Stimulated activated CD8-positive, alpha-beta memory T cell treated with anti-CD3 and anti-CD28 coated beads, Interleukin-12 subunit alpha, Interleukin-12 subunit beta, amount 100 ng/mL, for 24 hours (primary cell): ENCODE data around the gene SCYGR3.

ENCODE experiments used
- DNase-seq: peaks from one replicate; pipeline ENCODE4 v3.0.0-alpha.2; 2020; ENCODE audit errors: extremely low read depth

Gene SCYGR3, protein sequence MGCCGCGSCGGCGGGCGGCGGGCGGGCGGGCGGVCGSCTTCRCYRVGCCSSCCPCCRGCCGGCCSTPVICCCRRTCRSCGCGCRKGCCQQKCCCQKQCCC

GRCh38 chr2:227614740-227615139 is at the start of gene SCYGR3:
SCYGR3 (minus strand) TSS chr2:227614840; CDS start chr2:227614840, 0 bp downstream.
- no peak for DNase-seq

GRCh38 chr2:227661827-227662226 is 47.2 kb upstream of the SCYGR3 start:
- DNase-seq: no peak

GRCh38 chr2:227661025-227661649 is 46.5 kb upstream of the SCYGR3 start:
- DNase-seq: no peak

DNA sequence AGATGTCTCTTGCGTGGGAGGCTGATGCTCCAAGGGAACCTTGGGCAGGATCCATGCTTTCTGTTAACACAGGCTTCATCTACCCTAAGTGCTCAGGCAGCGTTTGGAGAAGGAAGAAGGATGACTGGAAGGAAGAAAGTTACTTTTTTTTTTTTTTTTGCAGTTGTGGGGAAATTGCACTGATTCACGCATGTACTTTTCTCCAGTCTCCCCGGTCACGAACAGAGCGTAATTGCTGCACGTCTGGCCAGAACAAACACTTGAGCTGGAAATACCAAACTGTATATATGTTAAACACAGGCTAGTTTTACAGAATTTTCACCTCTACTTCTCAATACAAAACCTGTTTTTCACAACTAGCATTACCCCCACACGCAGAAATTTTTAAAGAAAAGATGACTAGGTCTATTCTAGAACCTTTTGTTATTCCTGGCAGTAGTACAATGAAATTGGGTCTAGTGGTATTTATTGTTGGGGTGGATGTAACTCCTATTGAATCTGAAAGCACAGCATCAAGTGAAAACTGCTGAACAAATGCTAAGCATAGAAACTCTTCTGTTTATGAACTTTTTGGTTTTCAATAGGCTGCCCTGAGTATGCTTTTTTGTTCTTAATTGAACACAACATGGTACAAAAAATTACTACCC is 42.7 kb upstream of the SCYGR3 start:
- no peak for DNase-seq

GRCh38 chr2:227655454-227655853 is 40.8 kb upstream of the SCYGR3 start:
- DNase-seq: no peak

GRCh38 chr2:227654426-227654825 is 39.8 kb upstream of the SCYGR3 start:
- DNase-seq: no peak

GRCh38 chr2:227653419-227653818 is 38.8 kb upstream of the SCYGR3 start:
- no peak for DNase-seq

DNA sequence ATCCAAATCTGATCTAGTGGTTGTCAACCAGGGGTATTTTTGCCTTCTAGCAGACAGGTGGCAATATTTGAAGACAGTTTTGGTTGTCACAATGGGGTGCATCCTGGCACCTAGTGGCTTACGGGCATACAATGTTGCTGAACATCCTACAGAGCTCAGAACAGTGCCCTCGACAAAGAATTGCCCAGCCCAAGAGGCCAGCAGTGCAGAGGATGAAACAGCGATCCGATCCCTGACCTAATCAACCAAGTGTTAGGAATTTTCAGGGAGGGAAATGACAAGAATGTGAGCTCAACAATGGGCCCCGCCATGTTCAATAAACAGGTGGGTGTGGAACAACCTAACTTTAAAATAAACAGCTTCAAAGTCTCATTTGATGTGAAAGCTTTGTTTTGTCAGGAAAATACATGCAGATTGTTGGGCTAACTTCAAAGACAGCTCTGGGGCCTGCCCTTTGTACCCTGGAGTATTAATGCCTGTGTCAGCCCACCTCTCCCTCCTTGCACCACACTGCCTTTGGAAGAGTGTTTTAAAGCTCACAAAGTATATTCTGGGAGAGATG is 29.4 kb upstream of the SCYGR3 start:
- no peak for DNase-seq

- no peak for DNase-seq
Observed at GRCh38 chr2:227642656-227643055, 28.0 kb upstream of the SCYGR3 start.

- DNase-seq: no peak
Observed at GRCh38 chr2:227634201-227634600, 19.6 kb upstream of the SCYGR3 start.

GRCh38 chr2:227632827-227633226 is 18.2 kb upstream of the SCYGR3 start:
- DNase-seq: no peak

- DNase-seq: no peak
Observed at GRCh38 chr2:227630322-227630721, 15.7 kb upstream of the SCYGR3 start.

DNA sequence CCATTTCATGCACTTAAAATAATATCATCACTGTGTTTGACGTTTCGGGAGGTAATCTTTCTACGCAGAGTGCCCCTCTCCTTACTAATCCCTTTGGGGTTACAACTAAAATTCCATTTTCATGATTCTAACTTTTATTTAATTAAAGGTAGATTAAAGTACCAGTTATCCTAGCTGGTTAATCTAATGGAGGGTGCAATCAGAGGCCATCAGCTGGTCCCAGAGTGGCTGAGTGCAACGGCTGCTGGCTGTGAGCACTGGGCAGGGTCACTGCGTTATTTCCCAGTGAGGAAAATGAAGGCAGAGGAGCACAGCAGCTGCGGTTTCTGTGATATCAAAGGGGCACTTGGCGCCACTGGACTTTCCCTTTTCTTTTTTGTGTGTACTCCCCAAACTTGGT is 14.8 kb upstream of the SCYGR3 start:
- DNase-seq: no peak

DNA sequence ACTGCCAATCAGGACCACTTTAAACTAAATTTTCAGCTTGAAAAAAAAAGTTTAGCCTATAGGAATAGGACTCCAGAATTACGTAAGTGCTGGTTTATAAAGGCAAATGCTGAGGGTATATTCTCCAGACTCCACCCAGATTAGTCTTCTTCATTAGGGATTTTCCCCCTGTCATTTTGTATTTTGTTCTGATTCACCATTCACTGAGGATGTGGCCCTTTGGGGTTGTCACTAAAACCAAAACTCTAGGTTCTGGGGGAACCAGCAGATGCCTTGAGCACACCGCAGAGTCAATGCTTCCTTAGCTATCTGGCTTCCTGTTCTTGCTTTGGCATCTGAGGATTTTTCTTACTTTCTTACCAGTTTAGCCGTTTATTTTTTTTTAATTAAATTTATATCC is 13.1 kb upstream of the SCYGR3 start:
- no peak for DNase-seq

DNA sequence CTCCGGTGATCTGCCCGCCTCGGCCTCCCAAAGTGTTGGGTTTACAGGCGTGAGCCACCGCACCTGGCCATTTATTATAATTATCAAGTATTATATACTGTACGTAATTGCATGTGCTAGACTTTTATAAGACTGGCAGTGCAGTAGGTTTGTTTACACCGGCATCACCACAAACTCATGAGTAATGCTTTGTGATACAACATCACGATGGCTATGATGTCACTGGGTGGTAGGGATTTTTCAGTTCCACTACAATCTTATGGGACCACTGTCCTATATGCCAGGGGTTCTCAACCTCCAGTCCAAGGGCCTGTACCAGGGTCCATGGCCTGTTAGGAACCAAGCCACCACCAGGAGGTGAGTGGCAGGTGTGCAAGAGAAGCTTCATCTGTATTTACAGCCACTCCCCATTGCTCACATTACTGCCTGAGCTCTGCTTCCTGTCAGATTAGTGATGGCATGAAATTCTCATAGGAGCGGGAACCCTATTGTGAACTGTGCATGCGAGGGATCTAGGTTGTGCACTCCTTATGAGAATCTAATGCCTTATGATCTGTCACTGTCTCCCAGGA is 12.0 kb upstream of the SCYGR3 start:
- no peak for DNase-seq

GRCh38 chr2:227625420-227625819 is 10.8 kb upstream of the SCYGR3 start:
- DNase-seq: no peak

DNA sequence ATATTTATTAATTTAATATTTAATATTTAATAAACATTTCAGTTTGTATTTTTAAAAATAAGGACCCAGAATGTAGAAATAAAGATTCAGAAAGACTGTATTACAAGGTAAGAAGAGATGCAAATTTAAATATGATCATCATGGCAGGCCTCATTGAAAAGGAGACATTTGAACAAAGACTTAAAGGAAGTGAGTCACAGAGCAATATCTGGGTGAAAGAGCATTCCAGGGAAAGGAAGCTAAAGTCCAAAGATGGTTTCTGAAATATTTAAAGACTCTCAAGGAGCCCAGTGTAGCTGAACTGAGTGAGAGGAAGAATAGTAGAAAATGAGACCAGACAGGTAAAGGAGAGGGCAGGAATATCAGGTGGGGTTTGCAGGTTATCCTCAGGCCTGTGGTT is 8.6 kb upstream of the SCYGR3 start:
- no peak for DNase-seq

DNA sequence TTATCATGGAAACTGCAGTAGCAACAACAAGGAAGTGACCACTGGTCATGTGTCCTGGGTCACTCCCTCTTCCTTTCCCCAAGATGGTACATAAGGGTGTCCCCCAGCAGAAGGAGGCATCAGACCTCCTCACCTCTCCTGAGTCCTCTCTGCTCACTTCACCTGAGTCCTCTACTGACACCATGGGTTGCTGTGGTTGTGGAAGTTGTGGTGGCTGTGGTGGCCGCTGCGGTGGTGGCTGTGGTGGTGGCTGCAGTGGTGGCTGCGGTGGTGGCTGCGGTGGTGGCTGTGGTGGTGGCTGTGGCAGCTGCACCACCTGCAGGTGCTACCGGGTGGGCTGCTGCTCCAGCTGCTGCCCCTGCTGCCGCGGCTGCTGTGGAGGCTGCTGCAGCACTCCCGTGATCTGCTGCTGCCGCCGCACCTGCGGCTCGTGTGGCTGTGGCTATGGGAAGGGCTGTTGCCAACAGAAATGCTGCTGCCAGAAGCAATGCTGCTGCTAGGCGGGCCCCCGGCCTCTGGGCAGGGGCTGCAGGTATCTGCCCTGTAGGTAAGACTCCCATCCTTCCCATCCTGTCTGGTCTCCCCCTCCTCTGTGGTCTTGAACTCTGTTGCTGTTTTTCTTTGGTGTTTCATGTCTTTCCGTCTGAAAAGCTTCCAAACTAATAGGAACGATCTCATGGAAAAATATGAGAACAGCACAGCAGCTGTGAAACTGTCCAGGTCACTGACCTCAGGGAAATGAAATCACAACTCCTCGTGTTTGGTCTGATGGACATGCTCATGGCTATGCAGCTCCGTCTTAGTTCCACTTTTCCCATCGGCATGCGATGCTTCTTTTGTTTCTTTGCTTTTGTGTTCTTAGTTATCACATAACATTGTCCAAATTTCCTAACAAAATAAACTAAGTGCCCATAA is 2.9 kb upstream of the SCYGR3 start, which contains the start of gene SCYGR4:
TSS of gene SCYGR4 (plus strand) at position 183 of the 915 bp plus-strand sequence. CDS start at position 183, 0 bp downstream.
- DNase-seq: no peak

DNA sequence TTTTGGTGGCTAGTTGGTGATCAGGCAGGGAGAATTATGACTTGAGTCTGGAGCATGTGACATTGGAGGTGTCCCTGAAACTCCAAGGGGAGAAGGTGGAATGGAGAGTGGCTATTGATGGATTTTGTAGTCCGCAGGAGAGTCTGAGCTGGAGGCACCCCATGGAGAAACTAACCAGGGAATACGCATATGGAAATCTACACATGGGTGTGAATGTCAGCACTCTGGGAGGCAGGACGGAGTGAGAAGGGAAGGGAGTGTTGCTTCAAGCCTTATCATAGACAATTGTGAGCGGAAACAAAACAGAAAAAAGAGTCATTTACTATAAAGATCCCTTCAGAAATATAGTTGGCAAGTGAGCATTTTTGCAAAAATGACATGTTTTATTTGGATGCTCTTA is 2.0 kb upstream of the SCYGR3 start:
- DNase-seq: no peak

DNA sequence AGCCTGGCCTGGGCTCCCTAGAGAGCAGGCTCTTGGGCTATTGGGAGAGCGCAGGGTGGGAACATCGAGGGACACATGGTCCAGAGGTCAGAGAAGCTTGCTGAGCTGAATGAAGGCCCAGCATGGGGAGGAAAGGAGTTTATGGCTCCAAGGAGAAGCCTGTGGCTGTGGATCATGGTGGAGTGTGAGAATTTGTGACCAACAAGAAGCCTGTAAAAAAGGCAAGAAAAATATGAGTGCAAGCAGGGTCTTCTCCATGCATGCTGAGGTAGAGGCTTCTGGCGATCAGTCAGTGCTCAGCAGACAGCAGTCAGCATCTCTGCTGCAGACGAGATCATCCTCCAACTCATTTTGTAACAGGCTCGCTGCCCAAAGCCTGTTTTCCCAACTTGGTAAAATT is 1.3 kb upstream of the SCYGR3 start:
- DNase-seq: no peak

GRCh38 chr2:227615181-227615580 is 541 bp upstream of the SCYGR3 start:
- DNase-seq: no peak

GRCh38 chr2:227614246-227614645 is 394 bp downstream of the SCYGR3 start:
- DNase-seq: no peak
